ENCODE measurements around the gene FHIP1B.

DNA sequence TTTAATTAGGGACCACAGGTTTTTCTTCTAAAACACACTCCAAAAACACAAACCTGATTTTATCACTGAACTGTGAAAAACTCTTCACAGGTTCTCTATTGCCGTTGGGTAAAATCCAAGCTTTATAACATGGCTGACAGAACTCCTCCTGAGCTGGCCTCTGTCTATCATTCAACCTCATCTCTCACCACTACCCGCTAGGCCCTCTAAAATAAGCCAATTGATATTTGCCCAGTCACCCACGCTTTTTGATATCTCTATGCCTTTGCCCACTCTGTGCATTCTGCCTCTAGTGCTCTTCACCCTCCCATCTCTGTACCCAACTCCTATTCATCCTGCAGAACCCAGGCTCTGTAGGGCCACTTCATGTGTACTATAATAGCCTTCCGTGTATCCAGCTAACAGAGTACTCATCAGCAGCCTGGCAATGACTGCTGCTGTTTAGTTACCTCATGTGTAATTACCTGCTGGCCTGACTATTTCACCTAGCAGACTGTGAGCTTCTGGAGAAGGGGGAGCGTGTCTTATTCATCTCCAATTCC is 3.4 kb upstream of the FHIP1B start:
- no peak for TF ChIP-seq CTCF (IDR thresholded peaks at IDR 0.05)
- TF ChIP-seq EZH2phosphoT487 (IDR thresholded peaks at IDR 0.05): no peak
- no peak for TF ChIP-seq EZH2 (IDR thresholded peaks at IDR 0.05)
